IMR-90 (cell line): ENCODE results near the gene RGP1. TPM values are rescaled to one million over a fixed set of nuclear protein-coding genes. Genes with fewer than 3 reads are reported as not detected.
A peak's percentile ranks its signal among the peaks of the same experiment; 100 is the strongest.

ENCODE experiments used
- ATAC-seq: fragments of 200-7000 bp; cut with Tn5 transposase; 2 replicates; pipeline ENCODE4 v1.9.1; 2020; ENCODE audit warnings: low read depth, mild to moderate bottlenecking, moderate library complexity
- BruUV-seq: library from RNA; stranded (reverse); fragments of 400-500 nt; replicated peaks from 2 replicates; lab custom pipeline; 2021; lab: Mats Ljungman, UMichigan
- CTCF ChIA-PET: fragments of 300-600 bp; formaldehyde crosslinking; extraction: SDS; loops from one replicate; lab custom pipeline; 2021; ENCODE audit warnings: antibody characterized with exemption; lab: Yijun Ruan, JAX
- POLR2A ChIA-PET: fragments of 300-600 bp; sonication (Branson Sonifier 250); formaldehyde crosslinking; loops from one replicate; lab custom pipeline; 2022; ENCODE audit warnings: antibody characterized with exemption; ENCODE audit not compliant: unreplicated experiment; lab: Charles Lee
- DNase-seq: peaks from one replicate; pipeline ENCODE4 v3.0.0; 2013
- H2AFZ ChIP-seq: replicated peaks from 2 replicates; pipeline ENCODE3; 2013; ENCODE audit warnings: low read length, mild to moderate bottlenecking; ENCODE audit not compliant: poor library complexity
- H2AK5ac ChIP-seq: 2 replicates; pipeline ENCODE4 v1.6.1; 2013; ENCODE audit warnings: low read depth, low read length, inconsistent platforms
- H2AK9ac ChIP-seq: replicated peaks from 2 replicates; pipeline ENCODE3; 2013; ENCODE audit warnings: mild to moderate bottlenecking, low read depth, low read length, moderate library complexity; ENCODE audit not compliant: poor library complexity
- H2BK120ac ChIP-seq: 2 replicates; pipeline ENCODE4 v1.6.1; 2013; ENCODE audit warnings: low read depth, low read length, inconsistent platforms
- H2BK15ac ChIP-seq: 3 replicates; pipeline ENCODE4 v1.6.1; 2013; ENCODE audit warnings: low read depth, low read length, inconsistent platforms
- H2BK20ac ChIP-seq: 2 replicates; pipeline ENCODE4 v1.6.1; 2013; ENCODE audit warnings: low read depth, mild to moderate bottlenecking, inconsistent platforms, low read length, moderate library complexity
- H2BK5ac ChIP-seq: 2 replicates; pipeline ENCODE4 v1.6.1; 2013; ENCODE audit warnings: mild to moderate bottlenecking, low read depth, low read length, inconsistent platforms; ENCODE audit not compliant: poor library complexity, severe bottlenecking
- H3K14ac ChIP-seq: replicated peaks from 2 replicates; pipeline ENCODE4 v1.6.1; 2013; ENCODE audit warnings: low read depth, low read length, inconsistent platforms
- H3K18ac ChIP-seq: 2 replicates; pipeline ENCODE4 v1.6.1; 2013; ENCODE audit warnings: low read depth, low read length, control low read depth
- H3K23ac ChIP-seq: 2 replicates; pipeline ENCODE4 v1.6.1; 2013; ENCODE audit warnings: low read depth, low read length, inconsistent platforms
- H3K27ac ChIP-seq: 2 replicates; pipeline ENCODE4 v1.5.1; 2013; ENCODE audit warnings: mild to moderate bottlenecking, control low read depth, low read length; ENCODE audit not compliant: insufficient read depth
- H3K27me3 ChIP-seq: 2 replicates; pipeline ENCODE4 v1.6.1; 2013; ENCODE audit warnings: low read length; ENCODE audit not compliant: control insufficient read depth, insufficient read depth
- H3K36me3 ChIP-seq: 2 replicates; pipeline ENCODE4 v1.6.1; 2013; ENCODE audit warnings: low read length, mixed read lengths; ENCODE audit not compliant: control insufficient read depth, insufficient read depth
- H3K4ac ChIP-seq: 2 replicates; pipeline ENCODE4 v1.6.1; 2013; ENCODE audit warnings: low read depth, low read length, inconsistent platforms
- H3K4me1 ChIP-seq: 2 replicates; pipeline ENCODE4 v1.6.1; 2013; ENCODE audit warnings: low read length, mixed read lengths; ENCODE audit not compliant: control insufficient read depth, insufficient read depth
- H3K4me2 ChIP-seq: 2 replicates; pipeline ENCODE4 v1.6.1; 2013; ENCODE audit warnings: low read depth, mild to moderate bottlenecking, control low read depth, low read length, moderate library complexity
- H3K4me3 ChIP-seq: 2 replicates; pipeline ENCODE4 v1.5.1; 2013; ENCODE audit warnings: low read depth, mild to moderate bottlenecking, control low read depth, low read length, moderate library complexity; ENCODE audit not compliant: insufficient read depth
- H3K56ac ChIP-seq: 2 replicates; pipeline ENCODE4 v1.6.1; 2013; ENCODE audit warnings: low read length, inconsistent platforms; ENCODE audit not compliant: insufficient read depth; ENCODE audit errors: extremely low read depth
- H3K79me1 ChIP-seq, 2 experiments: 2 replicates each; pipeline ENCODE4 v1.6.1; 2013; ENCODE audit warnings: low read length in 2 of 2, inconsistent platforms in 1 of 2, low read depth in 1 of 2
- H3K9ac ChIP-seq: 2 replicates; pipeline ENCODE4 v1.6.1; 2013; ENCODE audit warnings: low read depth, low read length, control low read depth
- H3K9me1 ChIP-seq: 2 replicates; pipeline ENCODE4 v1.6.1; 2013; ENCODE audit warnings: low read length, inconsistent platforms; ENCODE audit not compliant: insufficient read depth
- H3K9me3 ChIP-seq: 2 replicates; pipeline ENCODE4 v1.6.1; 2013; ENCODE audit warnings: low read length; ENCODE audit not compliant: control insufficient read depth, insufficient read depth
- H4K20me1 ChIP-seq: 2 replicates; pipeline ENCODE4 v1.6.1; 2013; ENCODE audit warnings: low read length, inconsistent platforms; ENCODE audit not compliant: insufficient read depth
- H4K5ac ChIP-seq: 2 replicates; pipeline ENCODE4 v1.6.1; 2013; ENCODE audit warnings: mild to moderate bottlenecking, low read depth, low read length, control low read depth
- H4K8ac ChIP-seq, 2 experiments: 2 replicates each; pipeline ENCODE4 v1.6.1; 2013; ENCODE audit warnings: low read depth in 2 of 2, low read length in 2 of 2, control low read depth in 1 of 2, inconsistent platforms in 1 of 2
- H4K91ac ChIP-seq: 2 replicates; pipeline ENCODE4 v1.6.1; 2013; ENCODE audit warnings: low read depth, low read length, inconsistent platforms; ENCODE audit not compliant: insufficient read depth
- BHLHE40 ChIP-seq: fragments of 150-350 bp; IDR thresholded peaks from 2 replicates; pipeline ENCODE4 v1.6.1; 2016; ENCODE audit warnings: mild to moderate bottlenecking, low read depth, low read length
- CEBPB ChIP-seq: IDR thresholded peaks from 2 replicates; pipeline ENCODE4 v1.6.1; 2012; ENCODE audit warnings: low read depth, low read length, improper control_type of control experiment
- CHD1 ChIP-seq: IDR thresholded peaks from 2 replicates; pipeline ENCODE4 v1.6.1; 2012; ENCODE audit warnings: low read depth, low read length, improper control_type of control experiment
- CTCF ChIP-seq: conservative IDR thresholded peaks from 2 replicates; pipeline ENCODE4 v1.5.1; 2012; ENCODE audit warnings: mild to moderate bottlenecking, low read depth, low read length, improper control_type of control experiment
- ELK1 ChIP-seq: fragments of 150-350 bp; IDR thresholded peaks from 2 replicates; pipeline ENCODE4 v1.6.1; 2016; ENCODE audit warnings: low read depth, mild to moderate bottlenecking, low read length, moderate library complexity, borderline replicate concordance
- MAZ ChIP-seq: IDR thresholded peaks from 2 replicates; pipeline ENCODE4 v1.6.1; 2012; ENCODE audit warnings: low read depth, mild to moderate bottlenecking, low read length, improper control_type of control experiment, moderate library complexity, borderline replicate concordance
- POLR2A ChIP-seq: IDR thresholded peaks from 2 replicates; pipeline ENCODE4 v1.6.1; 2012; ENCODE audit warnings: mild to moderate bottlenecking, low read depth, low read length
- WGBS, 2 experiments: methylation state at CpG; one replicate each; pipeline versions ENCODE4 v1.1.5 to v1.1.7; 2013; ENCODE audit warnings: missing lambda C conversion rate in 2 of 2; ENCODE audit not compliant: insufficient read length in 1 of 2; ENCODE audit errors: extremely low coverage in 2 of 2; 5-methylcytosine and 5-hydroxymethylcytosine counted together
- dilution Hi-C: fragments of 300-500 bp; cut with HindIII; formaldehyde crosslinking; loops from one replicate; pipeline ENCODE4 v1.14.3; 2018; ENCODE audit warnings: low sequenced_read_pairs; ENCODE audit not compliant: unreplicated experiment
- in situ Hi-C: fragments of 300-500 bp; cut with MboI; formaldehyde crosslinking; loops from 3 replicates; pipeline ENCODE4 v1.14.3; 2019; ENCODE audit warnings: low sequenced_read_pairs, inconsistent platforms, mixed read lengths
- intact Hi-C: fragments of 100-400 bp; cut with micrococcal nuclease; formaldehyde crosslinking; loops from 2 replicates; pipeline ENCODE4 v1.10.0; 2022
- polyA plus RNA-seq, 3 experiments: library from polyadenylated mRNA; depleted of rRNA; stranded (reverse); fragments of >200 nt; gene quantifications; 2 replicates each; pipeline ENCODE4 v1.2.3, GENCODE V29; 2012; ENCODE audit warnings: low replicate concordance in 1 of 3
- total RNA-seq: library from RNA; depleted of rRNA; stranded (reverse); fragments of >200 nt; gene quantifications from 2 replicates; pipeline ENCODE4 v1.2.3, GENCODE V29; 2012

RGP1 gene
- total and polyA plus RNA-seq, 2 of the 4 experiments (the other 2 are of a cell fraction): 10.2 to 14.3 TPM

GRCh38 chr9:35732800-35733541 lies 16.1 kb upstream of the RGP1 start:
- H3K27ac ChIP-seq: peak overlapping the region; percentile 75
- H3K36me3 ChIP-seq: peaks cover 24% of the 10 kb centered on the region
- intact Hi-C loops: no loop called here
- peaks cover 36% of the 10 kb centered on the region for H4K20me1 ChIP-seq
- peak overlapping the region; percentile 81 for H3K56ac ChIP-seq
- H2AFZ ChIP-seq: peak overlapping the region; percentile 90
- peaks cover 12% of the 10 kb centered on the region for H3K4me1 ChIP-seq
- TF ChIP-seq ELK1 (no peak), BHLHE40 (no peak), POLR2A (no peak), CEBPB (no peak), CTCF (peak; percentile 18; the same call in 1 of the 2 replicates), CHD1 (no peak), MAZ (peak; percentile 88)
- BruUV-seq: TSS peak; percentile 80
- peak overlapping the region; percentile 91 for H3K23ac ChIP-seq
- H3K79me1 ChIP-seq: peaks cover 21 to 75% of the 10 kb centered on the region in 2 experiments
- peak overlapping the region; percentile 93 for H3K4me2 ChIP-seq
- peak overlapping the region; percentile 97 for H2AK9ac ChIP-seq
- ATAC-seq (no peak), DNase-seq (peak; percentile 75)
- peak overlapping the region; percentile 23; the same call in 1 of the 2 replicates for H4K5ac ChIP-seq
- peak overlapping the region; percentile 99 for H3K4me3 ChIP-seq
- H3K27me3 ChIP-seq: no peaks in the 10 kb centered on the region
- H2BK5ac ChIP-seq: peak overlapping the region; percentile 55
- H3K18ac ChIP-seq: peak overlapping the region; percentile 15; the same call in 1 of the 2 replicates
- POLR2A ChIA-PET: interaction anchor here (0.5 to 1.4 kb wide), 3 partner anchors 42 to 229 kb away, joined by 3 to 4 read pairs (median 4); partner anchors contain the start of gene ARHGEF39
- H3K9me3 ChIP-seq: no peaks in the 10 kb centered on the region
- peak overlapping the region; percentile 81 for H3K4ac ChIP-seq
- dilution Hi-C loops: no loop called here
- peak overlapping the region; percentile 24; the same call in 1 of the 2 replicates for H2BK120ac ChIP-seq
- CTCF ChIA-PET: interaction anchor here (0.9 to 1.6 kb wide), 3 partner anchors 58 to 75 kb away, joined by 3 to 5 read pairs (median 5); partner anchors contain the start of genes CCDC107 and RMRP
- H4K8ac ChIP-seq: peak overlapping the region; percentile 45 to 67; a peak in 3 of 4 replicates
- H2BK20ac ChIP-seq: no peak overlapping the region
- H4K91ac ChIP-seq: peak overlapping the region; percentile 61
- 0 out of 3 replicates have a peak overlapping the region, but pooled peaks have one; percentile 13 for H2BK15ac ChIP-seq
- H3K9me1 ChIP-seq: no peaks in the 10 kb centered on the region
- in situ Hi-C loops: no loop called here
- peak overlapping the region; percentile 92 for H3K14ac ChIP-seq
- 0% methylated on average over 1 of the region's 14 CpGs; no CpG with 5 or more reads in 1 of the 2 experiments for WGBS, 2 experiments
- H3K9ac ChIP-seq: peak overlapping the region; percentile 83
- H2AK5ac ChIP-seq: peak overlapping the region; percentile 54
